Neuronal stem cell (in vitro differentiated cells): ENCODE measurements around the gene OVOL1.

Experiments
- DNase-seq: peaks from one replicate; pipeline ENCODE4 v3.0.0-alpha.2; 2013; ENCODE audit warnings: low spot score
- H2AFZ ChIP-seq: one replicate; pipeline ENCODE4 v1.6.1; 2013; ENCODE audit warnings: mild to moderate bottlenecking, low read length, inconsistent platforms
- H2AK5ac ChIP-seq: 2 replicates; pipeline ENCODE4 v1.6.1; 2013; ENCODE audit warnings: low read depth, mild to moderate bottlenecking, inconsistent platforms, low read length, moderate library complexity, mixed read lengths
- H2BK120ac ChIP-seq: 2 replicates; pipeline ENCODE4 v1.6.1; 2013; ENCODE audit warnings: low read depth, mild to moderate bottlenecking, inconsistent platforms, low read length, moderate library complexity, mixed read lengths
- H2BK12ac ChIP-seq: one replicate; pipeline ENCODE4 v1.6.1; 2013; ENCODE audit warnings: low read length, inconsistent platforms
- H2BK15ac ChIP-seq: 2 replicates; pipeline ENCODE4 v1.6.1; 2013; ENCODE audit warnings: mild to moderate bottlenecking, low read length, inconsistent platforms, mixed read lengths
- H2BK5ac ChIP-seq: one replicate; pipeline ENCODE4 v1.6.1; 2013; ENCODE audit warnings: inconsistent platforms, mild to moderate bottlenecking, low read length, moderate library complexity
- H3K14ac ChIP-seq: one replicate; pipeline ENCODE4 v1.6.1; 2013; ENCODE audit warnings: low read length, inconsistent platforms
- H3K18ac ChIP-seq: 2 replicates; pipeline ENCODE4 v1.6.1; 2013; ENCODE audit warnings: low read length, inconsistent platforms
- H3K23ac ChIP-seq: 2 replicates; pipeline ENCODE4 v1.6.1; 2013; ENCODE audit warnings: low read depth, mild to moderate bottlenecking, mixed read lengths, low read length, inconsistent platforms; ENCODE audit not compliant: poor library complexity
- H3K27ac ChIP-seq: replicated peaks from 3 replicates; pipeline ENCODE4 v1.5.1; 2013; ENCODE audit warnings: low read length, inconsistent platforms
- H3K27me3 ChIP-seq, 3 experiments: 2 replicates each; pipeline ENCODE4 v1.6.1; 2013; ENCODE audit warnings: low read length in 3 of 3, mild to moderate bottlenecking in 2 of 3, inconsistent platforms in 1 of 3, low read depth in 1 of 3, mixed read lengths in 1 of 3, moderate library complexity in 1 of 3; ENCODE audit not compliant: control insufficient read depth in 3 of 3, insufficient read depth in 3 of 3
- H3K36me3 ChIP-seq, 2 donors: replicated peaks in 1 of 2; 2 replicates each; pipeline ENCODE4 v1.6.1; 2013; ENCODE audit warnings: low read length in 2 of 2; ENCODE audit not compliant: control insufficient read depth in 2 of 2, insufficient read depth in 2 of 2
- H3K4ac ChIP-seq: 2 replicates; pipeline ENCODE4 v1.6.1; 2013; ENCODE audit warnings: inconsistent platforms, mild to moderate bottlenecking, low read length, moderate library complexity
- H3K4me1 ChIP-seq, 2 donors: 1 replicate in 1 of 2; 2 replicates in 1 of 2; pipeline ENCODE4 v1.6.1; 2013; ENCODE audit warnings: low read length in 2 of 2, low read depth in 1 of 2; ENCODE audit not compliant: control insufficient read depth in 2 of 2, insufficient read depth in 1 of 2
- H3K4me2 ChIP-seq: one replicate; pipeline ENCODE4 v1.6.1; 2013; ENCODE audit warnings: mild to moderate bottlenecking, low read length, inconsistent platforms; ENCODE audit not compliant: insufficient read depth, poor library complexity, severe bottlenecking
- H3K4me3 ChIP-seq, 2 donors: 2 replicates each; pipeline ENCODE4 v1.5.1; 2013; ENCODE audit warnings: low read length in 2 of 2, mild to moderate bottlenecking in 2 of 2, inconsistent platforms in 1 of 2, moderate library complexity in 1 of 2
- H3K79me1 ChIP-seq: one replicate; pipeline ENCODE4 v1.6.1; 2013; ENCODE audit warnings: low read depth, mild to moderate bottlenecking, inconsistent platforms, low read length, moderate library complexity
- H3K9ac ChIP-seq: one replicate; pipeline ENCODE4 v1.6.1; 2013; ENCODE audit warnings: mild to moderate bottlenecking, low read depth, low read length, inconsistent platforms; ENCODE audit not compliant: poor library complexity
- H3K9me3 ChIP-seq, 2 donors: replicated peaks in 1 of 2; 2 replicates each; pipeline versions ENCODE3 to v1.6.1; 2013; ENCODE audit warnings: low read length in 2 of 2, mild to moderate bottlenecking in 2 of 2, inconsistent platforms in 1 of 2, low read depth in 1 of 2, mixed read lengths in 1 of 2, moderate library complexity in 1 of 2; ENCODE audit not compliant: control insufficient read depth in 2 of 2, insufficient read depth in 1 of 2
- H4K8ac ChIP-seq: one replicate; pipeline ENCODE4 v1.6.1; 2013; ENCODE audit warnings: low read depth, mild to moderate bottlenecking, inconsistent platforms, low read length, moderate library complexity
- H4K91ac ChIP-seq: one replicate; pipeline ENCODE4 v1.6.1; 2013; ENCODE audit warnings: low read length, low read depth, mild to moderate bottlenecking, inconsistent platforms; ENCODE audit not compliant: poor library complexity
- WGBS, 2 donors: extraction: QIAGEN DNeasy Blood & Tissue Kit; methylation state at CpG; one replicate each; pipeline ENCODE4 v1.1.7; 2013; ENCODE audit warnings: missing lambda C conversion rate in 2 of 2, mixed read lengths in 1 of 2; ENCODE audit not compliant: insufficient read length in 2 of 2, insufficient replicate concordance in 1 of 2; ENCODE audit errors: extremely low coverage in 2 of 2; 5-methylcytosine and 5-hydroxymethylcytosine counted together

Gene OVOL1

GRCh38 chr11:65743681-65744025 lies 43.2 kb upstream of the OVOL1 start:
- no peak overlapping the region for H3K9ac ChIP-seq
- peaks cover 4% of the 10 kb centered on the region in 2 donors for H3K9me3 ChIP-seq
- H3K36me3 ChIP-seq: no peaks in the 10 kb centered on the region
- no peak overlapping the region for H2BK5ac ChIP-seq
- H2BK120ac ChIP-seq: no peak overlapping the region
- no peaks in the 10 kb centered on the region for H3K4me1 ChIP-seq
- H3K79me1 ChIP-seq: peaks cover 3% of the 10 kb centered on the region
- WGBS, 2 donors: no CpG with 5 or more reads among the region's 10 CpGs
- peak overlapping the region; percentile 43 for H3K23ac ChIP-seq
- DNase-seq: no peak
- H3K4me3 ChIP-seq: no peak overlapping the region
- H4K91ac ChIP-seq: no peak overlapping the region
- no peak overlapping the region for H3K4me2 ChIP-seq
- H3K4ac ChIP-seq: no peak overlapping the region
- H2AFZ ChIP-seq: no peak overlapping the region
- H2BK12ac ChIP-seq: no peak overlapping the region
- H2BK15ac ChIP-seq: no peak overlapping the region
- peak overlapping the region; percentile 63 for H2AK5ac ChIP-seq
- H3K14ac ChIP-seq: no peak overlapping the region
- H3K18ac ChIP-seq: no peak overlapping the region
- peaks cover 0 to 3% (median 0%) of the 10 kb centered on the region in 3 experiments for H3K27me3 ChIP-seq
- no peak overlapping the region for H4K8ac ChIP-seq
- no peak overlapping the region for H3K27ac ChIP-seq

- H3K4me2 ChIP-seq: no peak overlapping the region
- no peak overlapping the region for H3K27ac ChIP-seq
- H3K27me3 ChIP-seq: peaks cover 0 to 3% (median 0%) of the 10 kb centered on the region in 3 experiments
- H4K91ac ChIP-seq: no peak overlapping the region
- DNase-seq: no peak
- no peaks in the 10 kb centered on the region for H3K4me1 ChIP-seq
- peak overlapping the region; percentile 21 for H3K9ac ChIP-seq
- H3K36me3 ChIP-seq: no peaks in the 10 kb centered on the region
- peaks cover 3% of the 10 kb centered on the region for H3K79me1 ChIP-seq
- no peak overlapping the region for H3K4ac ChIP-seq
- no peak overlapping the region for H2AFZ ChIP-seq
- H2BK5ac ChIP-seq: no peak overlapping the region
- peak overlapping the region; percentile 92 for H4K8ac ChIP-seq
- peaks cover 2 to 4% of the 10 kb centered on the region in 2 donors for H3K9me3 ChIP-seq
- peak overlapping the region; percentile 38 for H3K14ac ChIP-seq
- peak overlapping the region; percentile 57 for H3K18ac ChIP-seq
- H2BK120ac ChIP-seq: no peak overlapping the region
- no CpG with 5 or more reads among the region's 18 CpGs for WGBS, 2 donors
- H2AK5ac ChIP-seq: peak overlapping the region; percentile 63
- H3K23ac ChIP-seq: peak overlapping the region; percentile 43
- no peak overlapping the region for H3K4me3 ChIP-seq
- no peak overlapping the region for H2BK15ac ChIP-seq
- no peak overlapping the region for H2BK12ac ChIP-seq
These were observed 42.7 kb upstream of the OVOL1 start for GRCh38 chr11:65744026-65744698.

DNA sequence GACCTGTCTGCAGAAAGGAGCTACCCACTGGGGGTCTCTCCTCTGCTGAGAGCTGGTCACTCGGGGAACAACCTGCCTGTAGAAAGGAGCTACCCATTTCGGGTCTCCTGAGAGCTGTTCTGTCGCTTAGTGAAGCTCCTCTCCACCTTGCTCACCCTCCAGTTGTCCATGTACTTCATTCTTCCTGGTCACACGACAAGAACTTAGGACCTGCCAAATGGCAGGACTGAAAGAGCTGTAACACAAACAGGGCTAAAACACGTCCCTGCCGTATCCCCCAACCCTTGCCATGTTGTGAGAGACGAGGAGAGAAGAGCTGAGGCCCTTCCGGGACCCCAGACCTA lies 42.2 kb upstream of the OVOL1 start:
- Histone ChIP-seq H3K4ac (no peak overlapping the region), H3K9me3 (peaks cover 2 to 4% of the 10 kb centered on the region in 2 donors), H3K36me3 (no peaks in the 10 kb centered on the region), H3K9ac (no peak overlapping the region), H2BK15ac (no peak overlapping the region), H2AK5ac (no peak overlapping the region), H3K18ac (no peak overlapping the region), H2BK120ac (no peak overlapping the region), H3K23ac (no peak overlapping the region), H3K4me2 (no peak overlapping the region), H2AFZ (no peak overlapping the region), H3K27ac (no peak overlapping the region), H3K79me1 (peaks cover 3% of the 10 kb centered on the region), H3K27me3 (peaks cover 0 to 3% (median 0%) of the 10 kb centered on the region in 3 experiments), H4K91ac (no peak overlapping the region), H3K4me3 (no peak overlapping the region), H3K14ac (no peak overlapping the region), H2BK5ac (no peak overlapping the region), H2BK12ac (no peak overlapping the region), H4K8ac (no peak overlapping the region), H3K4me1 (no peaks in the 10 kb centered on the region)
- no peak for DNase-seq
- no CpG with 5 or more reads among the region's 8 CpGs for WGBS, 2 donors

- Histone ChIP-seq H3K9ac (peak overlapping the region; percentile 24), H2AK5ac (no peak overlapping the region)
These were observed 41.8 kb upstream of the OVOL1 start for GRCh38 chr11:65745049-65745448.

More at GRCh38 chr11:65745049-65745448, 41.8 kb upstream of the OVOL1 start:
- Histone ChIP-seq H2BK12ac (no peak overlapping the region), H2BK120ac (no peak overlapping the region), H4K8ac (no peak overlapping the region), H2AFZ (no peak overlapping the region), H3K27me3 (peaks cover 0 to 3% (median 0%) of the 10 kb centered on the region in 3 experiments), H3K4me2 (no peak overlapping the region), H2BK15ac (no peak overlapping the region), H3K4me1 (no peaks in the 10 kb centered on the region), H2BK5ac (no peak overlapping the region), H3K18ac (no peak overlapping the region), H3K23ac (peak overlapping the region; percentile 68), H3K79me1 (peaks cover 3% of the 10 kb centered on the region), H4K91ac (no peak overlapping the region), H3K27ac (no peak overlapping the region), H3K36me3 (no peaks in the 10 kb centered on the region), H3K9me3 (peaks cover 2 to 4% of the 10 kb centered on the region in 2 donors), H3K14ac (no peak overlapping the region), H3K4ac (no peak overlapping the region), H3K4me3 (no peak overlapping the region)
- no CpG with 5 or more reads among the region's 17 CpGs for WGBS, 2 donors
- DNase-seq: no peak
